Dermis microvascular lymphatic vessel endothelial cell (primary cell): ENCODE results near the gene PROK1. TPM values are rescaled to one million over a fixed set of nuclear protein-coding genes. Genes with fewer than 3 reads are reported as not detected.

Experiments used
- DNase-seq, 2 donors: peaks; one replicate each; pipeline versions ENCODE4 v3.0.0 to v3.0.0-alpha.2; 2010; ENCODE audit warnings: low read depth in 2 of 2
- total RNA-seq: library from RNA; depleted of rRNA; stranded (reverse); fragments of >200 nt; gene quantifications from 2 replicates; pipeline ENCODE4 v1.2.1, GENCODE V29; 2014

The PROK1 gene
- total RNA-seq, 1 donor from 2014 or later, result not detected

GRCh38 chr1:110488161-110488560 lies 37.2 kb downstream of the PROK1 start:
- no peak for DNase-seq

- DNase-seq, result no peak
Measured at GRCh38 chr1:110488867-110489266, 37.9 kb downstream of the PROK1 start.

- DNase-seq, result no peak
Measured at GRCh38 chr1:110489406-110489805, 38.5 kb downstream of the PROK1 start.

- no peak for DNase-seq
Measured at GRCh38 chr1:110489973-110490542, 39.1 kb downstream of the PROK1 start.

- DNase-seq, result no peak
Measured at GRCh38 chr1:110490791-110491451, 40.0 kb downstream of the PROK1 start.

GRCh38 chr1:110492573-110492972 lies 41.6 kb downstream of the PROK1 start:
- DNase-seq, result no peak

- DNase-seq, result no peak
Measured at GRCh38 chr1:110493059-110493699, 42.2 kb downstream of the PROK1 start.

GRCh38 chr1:110494036-110494435 lies 43.1 kb downstream of the PROK1 start:
- no peak for DNase-seq

GRCh38 chr1:110494522-110495406 lies 43.8 kb downstream of the PROK1 start:
- no peak for DNase-seq

GRCh38 chr1:110495926-110496600 lies 45.1 kb downstream of the PROK1 start:
- DNase-seq, result peak; percentile 48 to 75

- DNase-seq, result no peak
Measured at GRCh38 chr1:110498270-110498669, 47.3 kb downstream of the PROK1 start.

- no peak for DNase-seq
Measured at GRCh38 chr1:110501488-110502132, 50.7 kb downstream of the PROK1 start.

GRCh38 chr1:110502402-110503151 lies 51.6 kb downstream of the PROK1 start:
- DNase-seq, result no peak

GRCh38 chr1:110503471-110503870 lies 52.5 kb downstream of the PROK1 start:
- DNase-seq, result no peak

- DNase-seq, result no peak
Measured at GRCh38 chr1:110504226-110504625, 53.3 kb downstream of the PROK1 start.

- no peak for DNase-seq
Measured at GRCh38 chr1:110505596-110505995, 54.6 kb downstream of the PROK1 start.

GRCh38 chr1:110506541-110506940 lies 55.6 kb downstream of the PROK1 start:
- no peak for DNase-seq
